ENCODE measurements around the gene ABCD4.

Gene ABCD4

DNA sequence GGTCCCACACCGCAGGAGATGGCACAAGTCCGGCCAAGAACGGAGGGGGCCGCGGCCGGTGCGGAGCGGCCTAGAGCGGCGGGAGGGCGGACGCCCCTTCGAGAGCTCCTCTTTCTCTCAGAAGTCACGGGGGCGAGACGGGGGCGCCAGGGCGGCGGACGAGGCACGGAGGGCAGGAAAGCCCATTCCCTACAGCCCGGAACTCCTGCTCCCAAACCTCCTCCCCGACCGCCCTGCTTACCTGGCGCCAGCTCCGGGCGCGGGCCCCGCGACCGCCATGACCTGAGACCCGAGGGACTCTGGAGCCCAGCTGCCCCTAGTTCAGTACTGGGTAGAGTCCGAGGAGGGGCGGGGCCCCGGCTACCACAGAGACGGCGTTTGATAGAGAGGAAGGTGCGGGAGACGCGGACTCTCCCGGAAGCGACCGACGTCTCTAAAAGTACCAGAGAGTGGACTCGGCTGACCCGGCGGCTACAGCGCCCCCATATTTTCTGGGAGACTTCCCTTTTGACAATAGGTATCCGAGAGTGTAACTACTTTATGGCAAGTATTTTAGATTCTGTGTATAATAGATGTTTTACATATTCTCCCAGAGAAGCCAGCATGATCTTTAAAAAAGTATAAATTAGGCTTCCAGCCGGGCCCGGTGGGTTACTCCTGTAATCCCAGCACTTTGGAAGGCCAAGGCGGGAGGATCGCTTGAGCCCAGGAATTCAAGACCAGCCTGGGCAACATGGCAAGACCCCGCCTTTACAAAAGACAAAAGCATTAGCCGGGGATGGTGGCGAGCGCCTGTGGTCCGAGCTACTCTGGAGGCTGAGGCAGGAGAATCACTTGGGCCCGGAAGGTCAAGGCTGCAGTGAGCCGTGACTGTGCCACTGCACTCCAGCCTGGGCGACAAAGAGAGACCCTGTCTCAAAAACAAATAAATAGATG is at the start of gene ABCD4:
TSS of gene ABCD4 (minus strand) at position 301 of the 936 bp plus-strand sequence. CDS start at position 279, 22 bp downstream.
- peak; percentile 92 for DNase-seq
- no peak for TF ChIP-seq EZH2 (optimal IDR thresholded peaks at IDR 0.05; ENCODE audit: low read depth, low read length)
- TF ChIP-seq, protein P1, sequence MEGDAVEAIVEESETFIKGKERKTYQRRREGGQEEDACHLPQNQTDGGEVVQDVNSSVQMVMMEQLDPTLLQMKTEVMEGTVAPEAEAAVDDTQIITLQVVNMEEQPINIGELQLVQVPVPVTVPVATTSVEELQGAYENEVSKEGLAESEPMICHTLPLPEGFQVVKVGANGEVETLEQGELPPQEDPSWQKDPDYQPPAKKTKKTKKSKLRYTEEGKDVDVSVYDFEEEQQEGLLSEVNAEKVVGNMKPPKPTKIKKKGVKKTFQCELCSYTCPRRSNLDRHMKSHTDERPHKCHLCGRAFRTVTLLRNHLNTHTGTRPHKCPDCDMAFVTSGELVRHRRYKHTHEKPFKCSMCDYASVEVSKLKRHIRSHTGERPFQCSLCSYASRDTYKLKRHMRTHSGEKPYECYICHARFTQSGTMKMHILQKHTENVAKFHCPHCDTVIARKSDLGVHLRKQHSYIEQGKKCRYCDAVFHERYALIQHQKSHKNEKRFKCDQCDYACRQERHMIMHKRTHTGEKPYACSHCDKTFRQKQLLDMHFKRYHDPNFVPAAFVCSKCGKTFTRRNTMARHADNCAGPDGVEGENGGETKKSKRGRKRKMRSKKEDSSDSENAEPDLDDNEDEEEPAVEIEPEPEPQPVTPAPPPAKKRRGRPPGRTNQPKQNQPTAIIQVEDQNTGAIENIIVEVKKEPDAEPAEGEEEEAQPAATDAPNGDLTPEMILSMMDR (IDR thresholded peaks at IDR 0.05; ENCODE audit: low read length): peak; percentile 50
- TF ChIP-seq EZH2phosphoT487 (IDR thresholded peaks at IDR 0.05; ENCODE audit: low read length): no peak
- H3K27ac ChIP-seq (ENCODE audit: low read length): no peak within 1 kb of the TSS
- H3K4me3 ChIP-seq (ENCODE audit: low read length): peak within 1 kb of the TSS; percentile 78
- peak within 1 kb of the TSS; percentile 93 for H2AFZ ChIP-seq (ENCODE audit: low read length)
- no peaks in the 10 kb centered on the region for H3K9me3 ChIP-seq (replicated peaks; ENCODE audit: insufficient read depth, low read length)
- H3K4me2 ChIP-seq (ENCODE audit: low read depth, low read length): peak within 1 kb of the TSS; percentile 54
- H3K79me2 ChIP-seq (ENCODE audit: low read length): peaks cover 7% of the 10 kb centered on the region
- H3K9me2 ChIP-seq (replicated peaks; ENCODE audit: insufficient read depth, low read length): no peaks in the 10 kb centered on the region
- H3K9ac ChIP-seq (ENCODE audit: low read length): peak within 1 kb of the TSS; percentile 60; the same call in 1 of the 2 replicates
- H4K20me1 ChIP-seq (ENCODE audit: insufficient read depth, low read length): no peaks in the 10 kb centered on the region
- no peaks in the 10 kb centered on the region for H3K36me3 ChIP-seq (replicated peaks; ENCODE audit: insufficient read depth, low read length)
- H3K27me3 ChIP-seq (replicated peaks; ENCODE audit: insufficient read depth, low read length): no peaks in the 10 kb centered on the region
- H3F3A ChIP-seq (ENCODE audit: insufficient read depth, low read length): no peaks in the 10 kb centered on the region
- no peaks in the 10 kb centered on the region for H3K4me1 ChIP-seq (ENCODE audit: low read length)

DNA sequence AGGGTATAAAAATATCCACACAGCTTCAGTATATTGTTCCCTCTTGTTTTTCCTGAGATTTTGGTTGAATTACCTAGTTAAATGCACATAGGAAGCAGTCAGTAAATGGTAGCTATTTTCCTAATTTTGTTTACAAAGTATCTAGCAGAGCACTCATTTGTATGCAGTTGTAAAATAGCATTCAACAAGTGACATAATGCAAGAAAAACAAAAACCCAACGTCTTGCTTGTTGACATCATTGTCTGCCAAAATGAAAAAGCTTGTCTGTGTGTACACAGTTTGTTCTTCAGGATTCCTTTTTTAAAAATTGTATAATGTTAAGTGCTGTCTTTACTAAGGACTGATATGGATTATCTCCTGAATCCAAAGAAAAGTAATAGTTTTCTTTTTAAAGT is 48.2 kb upstream of the ABCD4 start:
- H3K4me3 ChIP-seq (ENCODE audit: low read length): no peak overlapping the region

DNA sequence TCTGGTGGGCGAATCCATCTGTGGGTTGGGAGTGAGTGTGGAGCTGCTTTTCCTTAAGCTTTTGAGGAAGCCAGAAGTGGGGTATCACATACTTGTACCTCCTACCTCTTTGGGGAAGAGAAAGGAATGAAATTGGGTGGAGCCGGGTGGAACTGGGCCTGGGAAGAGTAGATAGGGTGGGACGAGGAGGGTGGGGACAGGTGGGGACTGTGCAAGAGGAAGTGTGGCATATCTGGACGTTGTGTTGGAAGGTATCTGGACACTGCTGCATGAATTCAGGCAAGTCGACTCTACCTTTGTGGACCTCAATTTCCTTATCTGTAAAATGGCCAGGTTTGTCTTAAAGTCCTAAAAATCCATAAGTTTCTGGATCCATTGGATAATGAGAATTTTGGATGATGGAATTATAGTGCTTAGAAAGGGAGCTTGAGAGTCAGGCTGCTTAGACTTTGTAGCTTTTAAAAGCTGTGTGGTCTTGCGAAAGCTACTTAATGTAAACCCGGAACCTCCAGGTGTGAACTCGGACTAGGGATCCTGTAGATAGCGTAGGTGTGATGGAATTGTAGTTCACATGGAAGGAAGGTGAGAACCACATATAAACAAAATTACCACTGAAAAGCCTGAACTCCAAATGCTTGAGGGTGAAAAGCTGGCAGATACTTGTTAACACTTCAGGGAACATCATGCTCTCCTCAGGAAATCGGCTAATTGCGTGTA is 47.6 kb upstream of the ABCD4 start:
- no peak overlapping the region for H3K4me2 ChIP-seq (ENCODE audit: low read depth, low read length)
- H3K9ac ChIP-seq (ENCODE audit: low read length): no peak overlapping the region
- H4K20me1 ChIP-seq (ENCODE audit: insufficient read depth, low read length): no peaks in the 10 kb centered on the region
- H3K9me2 ChIP-seq (replicated peaks; ENCODE audit: insufficient read depth, low read length): no peaks in the 10 kb centered on the region
- H3K4me3 ChIP-seq (ENCODE audit: low read length): no peak overlapping the region
- H3K9me3 ChIP-seq (replicated peaks; ENCODE audit: insufficient read depth, low read length): no peaks in the 10 kb centered on the region
- H3K27me3 ChIP-seq (replicated peaks; ENCODE audit: insufficient read depth, low read length): no peaks in the 10 kb centered on the region
- no peaks in the 10 kb centered on the region for H3K36me3 ChIP-seq (replicated peaks; ENCODE audit: insufficient read depth, low read length)
- DNase-seq: no peak
- H3K27ac ChIP-seq (ENCODE audit: low read length): no peak overlapping the region
- no peaks in the 10 kb centered on the region for H3K4me1 ChIP-seq (ENCODE audit: low read length)
- no peaks in the 10 kb centered on the region for H3K79me2 ChIP-seq (ENCODE audit: low read length)
- TF ChIP-seq EZH2phosphoT487 (IDR thresholded peaks at IDR 0.05; ENCODE audit: low read length): no peak
- TF ChIP-seq, protein P1 (IDR thresholded peaks at IDR 0.05; ENCODE audit: low read length): no peak
- no peak for TF ChIP-seq EZH2 (optimal IDR thresholded peaks at IDR 0.05; ENCODE audit: low read depth, low read length)
- no peak overlapping the region for H2AFZ ChIP-seq (ENCODE audit: low read length)
- H3F3A ChIP-seq (ENCODE audit: insufficient read depth, low read length): no peaks in the 10 kb centered on the region

More for the DNA sequence above, 48.2 kb upstream of the ABCD4 start:
- Histone ChIP-seq H3F3A (ENCODE audit: insufficient read depth, low read length) (no peaks in the 10 kb centered on the region), H3K4me1 (ENCODE audit: low read length) (no peaks in the 10 kb centered on the region), H3K9me2 (replicated peaks; ENCODE audit: insufficient read depth, low read length) (no peaks in the 10 kb centered on the region), H3K79me2 (ENCODE audit: low read length) (no peaks in the 10 kb centered on the region), H3K27ac (ENCODE audit: low read length) (no peak overlapping the region), H3K36me3 (replicated peaks; ENCODE audit: insufficient read depth, low read length) (no peaks in the 10 kb centered on the region), H3K9me3 (replicated peaks; ENCODE audit: insufficient read depth, low read length) (no peaks in the 10 kb centered on the region), H4K20me1 (ENCODE audit: insufficient read depth, low read length) (no peaks in the 10 kb centered on the region), H3K4me2 (ENCODE audit: low read depth, low read length) (no peak overlapping the region), H2AFZ (ENCODE audit: low read length) (no peak overlapping the region), H3K27me3 (replicated peaks; ENCODE audit: insufficient read depth, low read length) (no peaks in the 10 kb centered on the region), H3K9ac (ENCODE audit: low read length) (no peak overlapping the region)
- TF ChIP-seq, protein P1 (IDR thresholded peaks at IDR 0.05; ENCODE audit: low read length): no peak
- TF ChIP-seq EZH2phosphoT487 (IDR thresholded peaks at IDR 0.05; ENCODE audit: low read length): no peak
- no peak for TF ChIP-seq EZH2 (optimal IDR thresholded peaks at IDR 0.05; ENCODE audit: low read depth, low read length)
- no peak for DNase-seq
